Astrocyte (in vitro differentiated cells and primary cell): ENCODE results near the gene ALG10. TPM values are rescaled to one million over a fixed set of nuclear protein-coding genes. Genes with fewer than 3 reads are reported as not detected.

Experiments
- DNase-seq: peaks from one replicate; pipeline ENCODE4 v3.0.0-alpha.2; 2010; ENCODE audit warnings: low read depth
- FAIRE-seq: peaks from 2 replicates; lab custom pipeline; 2011; peaks lifted over from hg19 to GRCh38; lab: Jason Lieb, UNC
- H2AFZ ChIP-seq: 2 replicates; pipeline ENCODE4 v1.6.0; 2012; ENCODE audit warnings: low read depth, low read length, inconsistent platforms
- H3K27ac ChIP-seq: 2 replicates; pipeline ENCODE4 v1.5.1; 2011; ENCODE audit warnings: low read depth, low read length, inconsistent platforms
- H3K27me3 ChIP-seq: 2 replicates; pipeline ENCODE4 v1.6.0; 2011; ENCODE audit warnings: low read length, inconsistent platforms; ENCODE audit not compliant: insufficient read depth
- H3K36me3 ChIP-seq: 2 replicates; pipeline ENCODE4 v1.5.1; 2011; ENCODE audit warnings: low read length, inconsistent platforms; ENCODE audit not compliant: insufficient read depth
- H3K4me1 ChIP-seq: 2 replicates; pipeline ENCODE4 v1.5.1; 2011; ENCODE audit warnings: low read length, inconsistent platforms; ENCODE audit not compliant: insufficient read depth
- H3K4me2 ChIP-seq: 2 replicates; pipeline ENCODE4 v1.6.0; 2012; ENCODE audit warnings: low read length, inconsistent platforms
- H3K4me3 ChIP-seq: 2 replicates; pipeline ENCODE4 v1.5.1; 2011; ENCODE audit warnings: low read depth, mild to moderate bottlenecking, low read length, inconsistent platforms; ENCODE audit not compliant: insufficient read depth
- H3K79me2 ChIP-seq: 2 replicates; pipeline ENCODE4 v1.6.0; 2012; ENCODE audit warnings: mild to moderate bottlenecking, low read length, inconsistent platforms; ENCODE audit not compliant: insufficient read depth
- H3K9ac ChIP-seq: 2 replicates; pipeline ENCODE4 v1.6.0; 2012; ENCODE audit warnings: mild to moderate bottlenecking, low read length, inconsistent platforms
- H3K9me3 ChIP-seq: 2 replicates; pipeline ENCODE4 v1.5.1; 2012; ENCODE audit warnings: low read depth, mild to moderate bottlenecking, low read length, inconsistent platforms; ENCODE audit not compliant: insufficient read depth
- H4K20me1 ChIP-seq: 2 replicates; pipeline ENCODE4 v1.6.0; 2012; ENCODE audit warnings: low read length, inconsistent platforms; ENCODE audit not compliant: insufficient read depth
- H3K27ac Mint-ChIP-seq: one replicate; pipeline ENCODE4 v1.8.0; 2021; ENCODE audit warnings: mild to moderate bottlenecking, mixed read lengths; ENCODE audit not compliant: unreplicated experiment
- H3K27me3 Mint-ChIP-seq: one replicate; pipeline ENCODE4 v1.8.0; 2021; ENCODE audit warnings: low read depth, mixed read lengths; ENCODE audit not compliant: unreplicated experiment
- H3K36me3 Mint-ChIP-seq: one replicate; pipeline ENCODE4 v1.8.0; 2021; ENCODE audit warnings: low read depth, mixed read lengths; ENCODE audit not compliant: unreplicated experiment
- H3K4me1 Mint-ChIP-seq: one replicate; pipeline ENCODE4 v1.8.0; 2021; ENCODE audit warnings: low read depth, mixed read lengths; ENCODE audit not compliant: unreplicated experiment
- H3K4me3 Mint-ChIP-seq: one replicate; pipeline ENCODE4 v1.8.0; 2021; ENCODE audit warnings: mild to moderate bottlenecking, moderate library complexity, mixed read lengths; ENCODE audit not compliant: unreplicated experiment
- H3K9me3 Mint-ChIP-seq: one replicate; pipeline ENCODE4 v1.8.0; 2021; ENCODE audit warnings: mild to moderate bottlenecking, mixed read lengths; ENCODE audit not compliant: unreplicated experiment
- EZH2 ChIP-seq: IDR thresholded peaks from 2 replicates; pipeline ENCODE4 v1.6.1; 2012; ENCODE audit warnings: mild to moderate bottlenecking, low read length, inconsistent platforms; ENCODE audit not compliant: insufficient read depth
- total RNA-seq: library from RNA; stranded (reverse); gene quantifications from 2 replicates; pipeline ENCODE4 v1.2.1, GENCODE V29; 2021
- TF ChIP-seq, protein P1 (sequence below): IDR thresholded peaks from 2 replicates; pipeline ENCODE4 v1.5.1; 2011; ENCODE audit warnings: low read depth, mild to moderate bottlenecking, inconsistent platforms, low read length, moderate library complexity; ENCODE audit not compliant: insufficient read depth

ALG10 gene
- total RNA-seq, 1 donor from 2014 or later: 5.5 TPM

DNA sequence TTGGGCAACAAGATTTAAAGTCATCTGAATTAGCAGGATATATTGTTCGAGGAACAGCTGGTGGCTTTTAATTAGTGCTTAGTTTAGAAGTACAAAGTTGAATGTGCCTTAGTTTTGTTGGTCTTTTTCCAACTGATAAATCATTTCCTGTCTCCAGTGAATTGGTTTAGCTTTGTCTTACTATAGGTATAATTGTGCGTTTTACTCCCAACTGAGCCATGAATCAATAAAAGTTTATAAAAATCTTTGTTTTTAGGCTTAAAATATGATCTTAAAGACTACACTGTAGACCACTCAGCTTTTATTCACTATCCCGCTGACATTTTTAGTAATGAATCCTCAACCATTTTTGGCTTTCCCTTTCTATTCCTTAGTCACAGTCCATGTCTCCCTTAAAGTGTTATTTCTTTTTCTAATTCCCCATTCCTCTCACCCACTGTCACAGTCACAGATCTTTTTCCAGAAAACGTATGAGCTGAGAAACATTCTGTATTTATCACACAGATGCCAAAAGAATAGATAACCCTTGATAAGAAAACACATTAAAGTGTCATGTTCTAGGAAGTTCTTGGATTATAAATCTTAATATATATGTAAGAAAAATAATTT lies 34.0 kb upstream of the ALG10 start:
- no peak overlapping the region for H3K27ac Mint-ChIP-seq
- no peaks in the 10 kb centered on the region for H4K20me1 ChIP-seq
- H3K27me3 Mint-ChIP-seq: no peaks in the 10 kb centered on the region

GRCh38 chr12:33988913-33989312 lies 33.4 kb upstream of the ALG10 start:
- Mint-ChIP-seq H3K27me3 (no peaks in the 10 kb centered on the region), H3K9me3 (no peaks in the 10 kb centered on the region), H3K27ac (no peak overlapping the region), H3K4me1 (peaks cover 3% of the 10 kb centered on the region), H3K36me3 (no peaks in the 10 kb centered on the region), H3K4me3 (no peak overlapping the region)
- Histone ChIP-seq H3K79me2 (no peaks in the 10 kb centered on the region), H3K9ac (no peak overlapping the region), H3K27ac (no peak overlapping the region), H3K36me3 (no peaks in the 10 kb centered on the region), H3K4me3 (no peak overlapping the region), H3K9me3 (no peaks in the 10 kb centered on the region), H3K4me2 (no peak overlapping the region), H4K20me1 (no peaks in the 10 kb centered on the region), H2AFZ (no peak overlapping the region), H3K27me3 (no peaks in the 10 kb centered on the region), H3K4me1 (no peaks in the 10 kb centered on the region)
- DNase-seq: no peak
- FAIRE-seq: no peak
- TF ChIP-seq, protein P1, sequence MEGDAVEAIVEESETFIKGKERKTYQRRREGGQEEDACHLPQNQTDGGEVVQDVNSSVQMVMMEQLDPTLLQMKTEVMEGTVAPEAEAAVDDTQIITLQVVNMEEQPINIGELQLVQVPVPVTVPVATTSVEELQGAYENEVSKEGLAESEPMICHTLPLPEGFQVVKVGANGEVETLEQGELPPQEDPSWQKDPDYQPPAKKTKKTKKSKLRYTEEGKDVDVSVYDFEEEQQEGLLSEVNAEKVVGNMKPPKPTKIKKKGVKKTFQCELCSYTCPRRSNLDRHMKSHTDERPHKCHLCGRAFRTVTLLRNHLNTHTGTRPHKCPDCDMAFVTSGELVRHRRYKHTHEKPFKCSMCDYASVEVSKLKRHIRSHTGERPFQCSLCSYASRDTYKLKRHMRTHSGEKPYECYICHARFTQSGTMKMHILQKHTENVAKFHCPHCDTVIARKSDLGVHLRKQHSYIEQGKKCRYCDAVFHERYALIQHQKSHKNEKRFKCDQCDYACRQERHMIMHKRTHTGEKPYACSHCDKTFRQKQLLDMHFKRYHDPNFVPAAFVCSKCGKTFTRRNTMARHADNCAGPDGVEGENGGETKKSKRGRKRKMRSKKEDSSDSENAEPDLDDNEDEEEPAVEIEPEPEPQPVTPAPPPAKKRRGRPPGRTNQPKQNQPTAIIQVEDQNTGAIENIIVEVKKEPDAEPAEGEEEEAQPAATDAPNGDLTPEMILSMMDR: no peak
- no peak for TF ChIP-seq EZH2

More for the DNA sequence above, 34.0 kb upstream of the ALG10 start:
- Histone ChIP-seq H3K4me3 (no peak overlapping the region), H3K79me2 (no peaks in the 10 kb centered on the region), H3K4me2 (no peak overlapping the region), H3K9me3 (no peaks in the 10 kb centered on the region), H3K27me3 (no peaks in the 10 kb centered on the region), H3K36me3 (no peaks in the 10 kb centered on the region), H2AFZ (no peak overlapping the region), H3K27ac (no peak overlapping the region), H3K4me1 (no peaks in the 10 kb centered on the region), H3K9ac (no peak overlapping the region)
- Mint-ChIP-seq H3K4me1 (peaks cover 3% of the 10 kb centered on the region), H3K36me3 (no peaks in the 10 kb centered on the region), H3K9me3 (no peaks in the 10 kb centered on the region), H3K4me3 (no peak overlapping the region)
- TF ChIP-seq, protein P1: no peak
- no peak for TF ChIP-seq EZH2
- DNase-seq (no peak), FAIRE-seq (no peak)
